ENCODE results near the gene SLC16A7. TPM values are rescaled to one million over a fixed set of nuclear protein-coding genes. Genes with fewer than 3 reads are reported as not detected.

SLC16A7 gene, protein sequence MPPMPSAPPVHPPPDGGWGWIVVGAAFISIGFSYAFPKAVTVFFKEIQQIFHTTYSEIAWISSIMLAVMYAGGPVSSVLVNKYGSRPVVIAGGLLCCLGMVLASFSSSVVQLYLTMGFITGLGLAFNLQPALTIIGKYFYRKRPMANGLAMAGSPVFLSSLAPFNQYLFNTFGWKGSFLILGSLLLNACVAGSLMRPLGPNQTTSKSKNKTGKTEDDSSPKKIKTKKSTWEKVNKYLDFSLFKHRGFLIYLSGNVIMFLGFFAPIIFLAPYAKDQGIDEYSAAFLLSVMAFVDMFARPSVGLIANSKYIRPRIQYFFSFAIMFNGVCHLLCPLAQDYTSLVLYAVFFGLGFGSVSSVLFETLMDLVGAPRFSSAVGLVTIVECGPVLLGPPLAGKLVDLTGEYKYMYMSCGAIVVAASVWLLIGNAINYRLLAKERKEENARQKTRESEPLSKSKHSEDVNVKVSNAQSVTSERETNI
- 10 to 100 TPM; 20.8 to 31.0 (median 28.3) TPM for total RNA-seq

DNA sequence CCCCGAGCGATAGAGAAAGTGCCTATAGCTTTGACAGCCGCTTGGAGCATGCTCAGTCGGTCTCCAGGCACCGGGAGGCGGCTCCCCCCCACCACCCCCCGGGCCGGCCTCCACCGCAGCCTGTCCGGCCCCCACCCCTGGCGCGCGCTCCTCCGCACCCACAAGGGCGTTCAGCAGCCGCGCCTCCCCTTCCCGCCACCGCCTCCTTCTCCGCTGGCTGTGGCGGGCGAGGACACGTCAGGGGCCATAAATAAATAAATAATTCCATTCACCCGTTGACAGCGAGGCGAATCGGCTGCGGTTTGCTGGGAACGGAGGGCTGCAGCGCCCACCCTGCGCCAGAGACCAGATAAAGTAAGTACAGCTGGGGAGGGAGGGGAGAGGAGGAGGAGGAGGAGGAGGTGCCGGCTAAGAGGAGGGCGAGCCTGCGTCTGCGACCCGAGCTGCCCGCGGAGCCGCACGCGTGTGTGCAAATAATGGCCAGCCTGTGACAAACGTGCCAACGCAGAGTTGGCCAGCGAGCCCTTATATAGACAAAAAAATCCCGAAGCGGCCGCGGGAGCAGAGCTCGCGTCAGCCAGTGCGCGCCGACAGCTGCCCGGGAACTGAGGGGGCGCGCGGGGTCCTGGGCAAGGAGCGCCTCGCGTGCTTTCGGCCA is at the start of gene SLC16A7:
SLC16A7 (plus strand) TSS at position 147 of the 658 bp plus-strand sequence. CDS start 108,773 bp downstream, outside the sequence.
- H3K4me3 ChIP-seq (ENCODE audit: low read depth, poor library complexity, severe bottlenecking): peak within 1 kb of the TSS; percentile 73
- peak; percentile 83 to 97 for DNase-seq (ENCODE audit: low spot score in 2 of 2)
- intact Hi-C loops (cut with DNase I; ENCODE audit: low total_unique reads): no loop called here
- whole genome bisulfite sequencing, 2 donors: 0% methylated on average over 51 to 56 of the region's 61 CpGs
- no peak for TF ChIP-seq POLR2A (IDR thresholded peaks at IDR 0.05)
- TF ChIP-seq, protein P1, sequence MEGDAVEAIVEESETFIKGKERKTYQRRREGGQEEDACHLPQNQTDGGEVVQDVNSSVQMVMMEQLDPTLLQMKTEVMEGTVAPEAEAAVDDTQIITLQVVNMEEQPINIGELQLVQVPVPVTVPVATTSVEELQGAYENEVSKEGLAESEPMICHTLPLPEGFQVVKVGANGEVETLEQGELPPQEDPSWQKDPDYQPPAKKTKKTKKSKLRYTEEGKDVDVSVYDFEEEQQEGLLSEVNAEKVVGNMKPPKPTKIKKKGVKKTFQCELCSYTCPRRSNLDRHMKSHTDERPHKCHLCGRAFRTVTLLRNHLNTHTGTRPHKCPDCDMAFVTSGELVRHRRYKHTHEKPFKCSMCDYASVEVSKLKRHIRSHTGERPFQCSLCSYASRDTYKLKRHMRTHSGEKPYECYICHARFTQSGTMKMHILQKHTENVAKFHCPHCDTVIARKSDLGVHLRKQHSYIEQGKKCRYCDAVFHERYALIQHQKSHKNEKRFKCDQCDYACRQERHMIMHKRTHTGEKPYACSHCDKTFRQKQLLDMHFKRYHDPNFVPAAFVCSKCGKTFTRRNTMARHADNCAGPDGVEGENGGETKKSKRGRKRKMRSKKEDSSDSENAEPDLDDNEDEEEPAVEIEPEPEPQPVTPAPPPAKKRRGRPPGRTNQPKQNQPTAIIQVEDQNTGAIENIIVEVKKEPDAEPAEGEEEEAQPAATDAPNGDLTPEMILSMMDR (IDR thresholded peaks at IDR 0.05): no peak

DNA sequence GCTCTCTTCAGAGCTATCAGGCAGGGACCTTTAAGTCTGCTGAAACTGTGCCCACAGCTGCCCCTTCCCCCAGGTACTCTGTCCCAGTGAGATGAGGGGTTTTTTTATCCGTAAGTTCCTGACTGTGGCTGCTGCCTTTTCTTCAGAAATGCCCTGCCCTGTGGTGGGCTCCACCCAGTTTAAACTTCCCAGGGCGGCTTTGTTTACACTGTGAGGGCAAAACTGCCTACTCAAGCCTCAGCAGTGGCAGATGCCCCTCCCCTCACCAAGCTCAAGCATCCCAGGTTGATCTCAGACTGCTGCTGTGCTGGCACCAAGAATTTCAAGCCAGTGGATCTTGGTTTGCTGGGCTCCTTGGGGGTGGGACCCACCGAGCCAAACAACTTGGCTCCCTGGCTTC is 46.9 kb upstream of the SLC16A7 start:
- no peak for DNase-seq (ENCODE audit: low spot score in 2 of 2)
- WGBS, 2 donors: 53 to 76% methylated on average over 3 of the region's 3 CpGs
- TF ChIP-seq POLR2A (IDR thresholded peaks at IDR 0.05): no peak
- TF ChIP-seq, protein P1 (IDR thresholded peaks at IDR 0.05): no peak
- intact Hi-C loops (cut with DNase I; ENCODE audit: low total_unique reads): no loop called here
- H3K4me3 ChIP-seq (ENCODE audit: low read depth, poor library complexity, severe bottlenecking): no peak overlapping the region

DNA sequence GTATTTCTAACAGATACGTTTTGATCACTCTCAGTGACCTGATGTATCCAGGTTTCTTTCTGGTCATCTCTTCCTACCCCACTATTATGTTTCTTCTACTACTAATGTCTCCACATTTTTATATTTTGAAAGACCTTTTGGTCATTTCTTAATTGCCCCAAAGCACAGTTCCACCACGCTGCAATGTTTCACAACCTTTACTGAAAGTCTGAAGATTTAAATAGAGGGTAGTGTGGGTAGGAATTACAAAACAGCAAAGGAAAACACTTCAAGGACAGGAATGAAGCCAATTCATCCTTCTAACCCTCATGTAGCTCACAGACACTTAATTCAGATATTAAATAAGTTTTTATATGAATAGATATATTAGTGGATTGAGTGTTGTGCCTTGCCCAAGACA is 36.1 kb upstream of the SLC16A7 start:
- TF ChIP-seq POLR2A (IDR thresholded peaks at IDR 0.05): no peak
- TF ChIP-seq, protein P1 (IDR thresholded peaks at IDR 0.05): no peak
- no peak overlapping the region for H3K4me3 ChIP-seq (ENCODE audit: low read depth, poor library complexity, severe bottlenecking)
- DNase-seq (ENCODE audit: low spot score in 2 of 2): no peak
- intact Hi-C loops (cut with DNase I; ENCODE audit: low total_unique reads): no loop called here
- WGBS, 2 donors: 71 to 80% methylated on average over 2 of the region's 2 CpGs

DNA sequence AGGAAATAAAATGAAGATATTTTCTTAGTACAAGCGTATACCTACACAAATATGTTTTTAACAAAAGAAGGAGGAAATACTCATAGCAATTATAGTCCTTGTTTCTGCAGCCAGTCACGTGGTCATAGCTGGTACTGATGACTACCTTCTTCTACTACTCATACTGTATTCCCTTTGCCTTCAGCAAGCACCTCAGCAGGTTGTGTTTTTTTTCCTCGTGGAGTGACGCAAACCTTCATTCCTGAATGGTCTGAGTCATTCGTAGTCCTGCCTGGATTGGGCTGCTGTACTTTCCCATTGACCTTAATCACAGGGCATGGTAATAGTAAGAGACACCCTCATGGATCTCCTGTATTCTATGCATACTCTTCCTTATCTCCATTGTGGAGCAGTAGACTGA is 25.7 kb upstream of the SLC16A7 start:
- DNase-seq (ENCODE audit: low spot score in 2 of 2): no peak
- intact Hi-C loops (cut with DNase I; ENCODE audit: low total_unique reads): no loop called here
- 75 to 77% methylated on average over 5 of the region's 5 CpGs for WGBS, 2 donors
- no peak overlapping the region for H3K4me3 ChIP-seq (ENCODE audit: low read depth, poor library complexity, severe bottlenecking)
- TF ChIP-seq, protein P1 (IDR thresholded peaks at IDR 0.05): no peak
- no peak for TF ChIP-seq POLR2A (IDR thresholded peaks at IDR 0.05)

DNA sequence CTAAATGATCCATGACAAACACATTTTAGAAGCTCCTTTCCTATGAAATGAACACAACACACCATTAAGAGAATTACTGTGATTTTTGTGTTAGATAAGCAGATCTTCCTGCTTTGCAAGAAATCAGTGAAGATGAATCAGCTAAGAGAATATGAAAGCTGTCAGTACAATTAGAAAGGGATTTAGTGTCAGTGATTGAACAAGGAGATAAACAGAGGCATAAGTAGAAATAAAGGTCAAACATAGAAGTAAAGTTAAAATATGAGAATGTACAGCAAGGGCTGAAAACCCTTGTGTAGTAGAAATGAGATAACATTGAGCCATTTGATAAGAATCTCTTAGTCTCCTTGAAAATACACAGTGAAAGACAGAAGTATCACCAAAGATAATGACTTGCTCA is 21.4 kb upstream of the SLC16A7 start:
- intact Hi-C loops (cut with DNase I; ENCODE audit: low total_unique reads): no loop called here
- no peak overlapping the region for H3K4me3 ChIP-seq (ENCODE audit: low read depth, poor library complexity, severe bottlenecking)
- DNase-seq (ENCODE audit: low spot score in 2 of 2): no peak
- no peak for TF ChIP-seq POLR2A (IDR thresholded peaks at IDR 0.05)
- TF ChIP-seq, protein P1 (IDR thresholded peaks at IDR 0.05): no peak
